ENCODE results near the gene MAP3K8. TPM values are rescaled to one million over a fixed set of nuclear protein-coding genes. Genes with fewer than 3 reads are reported as not detected.

MAP3K8 gene
- total and polyA plus RNA-seq, 9 of the 15 experiments (the other 6 are each of a cell fraction or from before 2014, with no cell fraction given) = 6.9 to 23.6 (median 13.6) TPM

DNA sequence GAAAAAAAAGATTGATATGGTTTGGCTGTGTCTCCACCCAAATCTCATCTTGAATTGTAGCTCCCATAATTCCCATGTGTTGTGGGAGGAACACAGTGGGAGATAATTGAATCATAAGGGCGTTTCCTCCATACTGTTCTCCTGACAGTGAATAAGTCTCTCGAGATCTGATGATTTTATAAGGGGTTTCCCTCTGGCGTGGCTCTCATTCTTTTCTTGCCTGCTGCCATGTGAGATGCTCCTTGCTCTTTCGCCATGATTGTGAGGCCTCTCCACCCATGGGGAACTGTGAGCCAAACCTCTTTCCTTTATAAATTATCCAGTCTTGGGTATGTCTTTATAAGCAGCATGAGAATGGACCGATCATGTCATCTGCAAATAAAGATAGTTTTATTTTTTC is 29.4 kb upstream of the MAP3K8 start:
- Histone ChIP-seq H3K4me2 (ENCODE audit: insufficient read depth, low read length) (no peak overlapping the region), H3K27me3 (ENCODE audit: control insufficient read depth in 2 of 2, insufficient read depth in 2 of 2, low read length in 2 of 2) (no peaks in the 10 kb centered on the region), H3K9me1 (ENCODE audit: control insufficient read depth, insufficient read depth, low read length) (no peaks in the 10 kb centered on the region), H2AFZ (ENCODE audit: low read depth, low read length) (no peak overlapping the region), H4K20me1 (replicated peaks; ENCODE audit: control insufficient read depth, insufficient read depth, low read length) (no peaks in the 10 kb centered on the region), H3K9me3 (replicated peaks; ENCODE audit: control insufficient read depth, insufficient read depth, low read depth, low read length) (peaks cover 3% of the 10 kb centered on the region), H3K36me3 (ENCODE audit: control insufficient read depth, insufficient read depth, low read length) (no peaks in the 10 kb centered on the region), H3K79me2 (ENCODE audit: control insufficient read depth, insufficient read depth, low read length) (no peaks in the 10 kb centered on the region), H3K4me1 (replicated peaks in 1 of 2; ENCODE audit: control insufficient read depth in 2 of 2, insufficient read depth in 2 of 2, low read length in 2 of 2) (no peaks in the 10 kb centered on the region), H3K9ac (ENCODE audit: insufficient read depth in 1 of 2, low read depth in 2 of 2, low read length in 2 of 2) (no peak overlapping the region), H3K27ac (ENCODE audit: extremely low read depth, low read depth, low read length) (no peak overlapping the region), H3K4me3 (no peak overlapping the region)
- 21% methylated on average over 5 of the region's 5 CpGs for WGBS (ENCODE audit: insufficient coverage, low coverage, missing lambda C conversion rate)
- TF ChIP-seq MAFF (IDR thresholded peaks at IDR 0.05; ENCODE audit: low read length) (no peak), HDAC3 (IDR thresholded peaks at IDR 0.05; ENCODE audit: borderline replicate concordance, partially characterized antibody) (no peak), ETV1 (tag; conservative IDR thresholded peaks at IDR 0.05; ENCODE audit: low read depth) (no peak), ZNF695 (CRISPR knock-in tag; IDR thresholded peaks at IDR 0.05) (no peak), NCOR1 (IDR thresholded peaks at IDR 0.05) (no peak), ZNF583 (CRISPR knock-in tag; IDR thresholded peaks at IDR 0.05) (no peak), TBP (optimal IDR thresholded peaks at IDR 0.05; ENCODE audit: low read depth, low read length) (no peak), EHMT2 (IDR thresholded peaks at IDR 0.05) (no peak), ESRRB (CRISPR knock-in tag; IDR thresholded peaks at IDR 0.05; ENCODE audit: borderline replicate concordance) (no peak), HIVEP1 (CRISPR knock-in tag; IDR thresholded peaks at IDR 0.05) (no peak), YBX1 (IDR thresholded peaks at IDR 0.05) (no peak), TCF7 (IDR thresholded peaks at IDR 0.05; ENCODE audit: borderline replicate concordance) (no peak), TBL1XR1 (IDR thresholded peaks at IDR 0.05; ENCODE audit: low read length in 2 of 2) (no peak), ARNT (IDR thresholded peaks at IDR 0.05) (no peak), KLF13 (tag; IDR thresholded peaks at IDR 0.05; ENCODE audit: borderline replicate concordance, low read depth) (no peak), ID3 (CRISPR knock-in tag; IDR thresholded peaks at IDR 0.05) (no peak), ID3 (tag; IDR thresholded peaks at IDR 0.05) (no peak), SP1 (CRISPR knock-in tag; IDR thresholded peaks at IDR 0.05) (no peak), BCL6 (CRISPR knock-in tag; IDR thresholded peaks at IDR 0.05) (no peak)
- TF ChIP-seq, protein P1, sequence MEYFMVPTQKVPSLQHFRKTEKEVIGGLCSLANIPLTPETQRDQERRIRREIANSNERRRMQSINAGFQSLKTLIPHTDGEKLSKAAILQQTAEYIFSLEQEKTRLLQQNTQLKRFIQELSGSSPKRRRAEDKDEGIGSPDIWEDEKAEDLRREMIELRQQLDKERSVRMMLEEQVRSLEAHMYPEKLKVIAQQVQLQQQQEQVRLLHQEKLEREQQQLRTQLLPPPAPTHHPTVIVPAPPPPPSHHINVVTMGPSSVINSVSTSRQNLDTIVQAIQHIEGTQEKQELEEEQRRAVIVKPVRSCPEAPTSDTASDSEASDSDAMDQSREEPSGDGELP (CRISPR knock-in tag; IDR thresholded peaks at IDR 0.05; ENCODE audit: borderline replicate concordance) = no peak
- DNase-seq (ENCODE audit: extremely low read depth in 1 of 4, low spot score in 3 of 4) = no peak
- in situ Hi-C loops (cut with MboI) (no loop called here), intact Hi-C loops (cut with micrococcal nuclease) (no loop called here)
- no TSS peak for BruUV-seq (replicated peaks)
- ATAC-seq = no peak
- FAIRE-seq = no peak
- POLR2A ChIA-PET = no interaction called here
- CTCF ChIA-PET (ENCODE audit: low intra/inter-chr PET ratio) = no interaction called here
